Measurements from ENCODE around the gene GAPVD1.

GAPVD1 gene

GRCh38 chr9:125412166-125412565, 150.5 kb downstream of the GAPVD1 start:
- no peak for DNase-seq
- in situ Hi-C loops (cut with MboI; ENCODE audit: low pct_unique_long_range_greater_than_20kb, low sequenced_read_pairs): loop anchor here (25.0 kb wide), 2 partner anchors 825 to 1075 kb away; no protein-coding TSS in a partner anchor

- in situ Hi-C loops (cut with MboI; ENCODE audit: low pct_unique_long_range_greater_than_20kb, low sequenced_read_pairs): loop anchor here (25.0 kb wide), 2 partner anchors 824 to 1074 kb away; no protein-coding TSS in a partner anchor
- no peak for DNase-seq
These were observed 152.0 kb downstream of the GAPVD1 start for GRCh38 chr9:125413579-125413978.

GRCh38 chr9:125415583-125416460, 154.2 kb downstream of the GAPVD1 start:
- no peak for DNase-seq
- in situ Hi-C loops (cut with MboI; ENCODE audit: low pct_unique_long_range_greater_than_20kb, low sequenced_read_pairs): loop anchor here (25.0 kb wide), 2 partner anchors 821 to 1071 kb away; no protein-coding TSS in a partner anchor

DNA sequence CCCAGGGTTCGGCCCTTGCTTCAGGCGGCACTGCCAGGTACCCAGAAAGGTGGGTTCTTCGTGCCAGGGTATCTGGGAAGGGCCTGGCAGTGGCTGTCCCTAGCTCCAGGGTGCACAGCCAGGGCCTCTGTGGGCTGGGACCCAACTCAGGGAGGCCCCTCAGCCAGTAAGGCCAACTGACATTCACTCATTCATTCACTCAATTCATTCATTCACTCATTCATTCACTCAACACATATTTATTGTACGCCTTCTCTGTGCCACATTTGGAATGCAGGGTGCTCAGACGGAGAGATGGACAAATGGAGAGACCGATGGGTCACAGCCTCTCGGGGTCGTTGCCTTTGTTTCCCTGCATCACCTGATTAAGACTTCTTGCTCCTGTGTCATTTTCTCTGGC, 154.9 kb downstream of the GAPVD1 start:
- DNase-seq: no peak
- in situ Hi-C loops (cut with MboI; ENCODE audit: low pct_unique_long_range_greater_than_20kb, low sequenced_read_pairs): loop anchor here (25.0 kb wide), 2 partner anchors 821 to 1071 kb away; no protein-coding TSS in a partner anchor
